Osteocyte (in vitro differentiated cells): Measurements from ENCODE around the gene LY6G5C. TPM values are rescaled to one million over a fixed set of nuclear protein-coding genes. Genes with fewer than 3 reads are reported as not detected.

ENCODE experiments used
- DNase-seq: peaks from one replicate; pipeline ENCODE4 v3.0.0; 2021; ENCODE audit warnings: mixed read lengths; ENCODE audit not compliant: unreplicated experiment; ENCODE audit errors: extremely low spot score
- H3K27ac Mint-ChIP-seq: one replicate; pipeline ENCODE4 v1.8.0; 2021; ENCODE audit warnings: mild to moderate bottlenecking, mixed read lengths; ENCODE audit not compliant: unreplicated experiment
- H3K27me3 Mint-ChIP-seq: one replicate; pipeline ENCODE4 v1.8.0; 2021; ENCODE audit warnings: mixed read lengths; ENCODE audit not compliant: unreplicated experiment
- H3K36me3 Mint-ChIP-seq: one replicate; pipeline ENCODE4 v1.8.0; 2021; ENCODE audit warnings: mixed read lengths; ENCODE audit not compliant: unreplicated experiment
- H3K4me1 Mint-ChIP-seq: one replicate; pipeline ENCODE4 v1.8.0; 2021; ENCODE audit warnings: mixed read lengths; ENCODE audit not compliant: unreplicated experiment
- H3K4me3 Mint-ChIP-seq: one replicate; pipeline ENCODE4 v1.8.0; 2021; ENCODE audit warnings: mild to moderate bottlenecking, moderate library complexity, mixed read lengths; ENCODE audit not compliant: unreplicated experiment
- H3K9me3 Mint-ChIP-seq: one replicate; pipeline ENCODE4 v1.8.0; 2021; ENCODE audit warnings: mixed read lengths; ENCODE audit not compliant: unreplicated experiment
- CTCF ChIP-seq: fragments of 200-600 bp; sonication (generic); IDR thresholded peaks from 2 replicates; pipeline ENCODE4 v1.5.0; 2021; ENCODE audit warnings: antibody characterized with exemption, mild to moderate bottlenecking, moderate library complexity
- total RNA-seq: library from RNA; stranded (reverse); gene quantifications from 2 replicates; pipeline ENCODE4 v1.2.1, GENCODE V29; 2021

LY6G5C gene
- total RNA-seq, 1 donor from 2014 or later: 3.9 TPM

GRCh38 chr6:31708224-31708623 lies 27.4 kb upstream of the LY6G5C start:
- Mint-ChIP-seq H3K4me1 (peaks cover 5% of the 10 kb centered on the region), H3K27me3 (peaks cover 4% of the 10 kb centered on the region)

GRCh38 chr6:31707701-31708100 lies 26.8 kb upstream of the LY6G5C start:
- Mint-ChIP-seq H3K27me3 (peaks cover 4% of the 10 kb centered on the region), H3K27ac (no peak overlapping the region), H3K9me3 (no peaks in the 10 kb centered on the region), H3K36me3 (no peaks in the 10 kb centered on the region), H3K4me3 (no peak overlapping the region), H3K4me1 (peaks cover 5% of the 10 kb centered on the region)
- DNase-seq: no peak
- no peak for TF ChIP-seq CTCF

More at GRCh38 chr6:31708224-31708623, 27.4 kb upstream of the LY6G5C start:
- TF ChIP-seq CTCF: no peak
- no peak for DNase-seq
- Mint-ChIP-seq H3K9me3 (no peaks in the 10 kb centered on the region), H3K27ac (no peak overlapping the region), H3K36me3 (no peaks in the 10 kb centered on the region), H3K4me3 (no peak overlapping the region)

GRCh38 chr6:31706599-31706998 lies 25.7 kb upstream of the LY6G5C start, which contains the start of gene LY6G6F:
TSS of gene LY6G6F (plus strand) at chr6:31706866. CDS start at chr6:31706907, 41 bp downstream.
- TF ChIP-seq CTCF: no peak
- no peak within 1 kb of the TSS for H3K27ac Mint-ChIP-seq
- H3K4me1 Mint-ChIP-seq: peaks cover 11% of the 10 kb centered on the region
- H3K9me3 Mint-ChIP-seq: no peaks in the 10 kb centered on the region
- no peaks in the 10 kb centered on the region for H3K27me3 Mint-ChIP-seq
- no peak for DNase-seq
- H3K4me3 Mint-ChIP-seq: no peak within 1 kb of the TSS
- no peaks in the 10 kb centered on the region for H3K36me3 Mint-ChIP-seq

- H3K27me3 Mint-ChIP-seq: no peaks in the 10 kb centered on the region
- H3K4me3 Mint-ChIP-seq: no peak overlapping the region
- DNase-seq: no peak
- no peak overlapping the region for H3K27ac Mint-ChIP-seq
- no peaks in the 10 kb centered on the region for H3K9me3 Mint-ChIP-seq
- peaks cover 18% of the 10 kb centered on the region for H3K4me1 Mint-ChIP-seq
- H3K36me3 Mint-ChIP-seq: peaks cover 2% of the 10 kb centered on the region
- TF ChIP-seq CTCF: no peak
Measured at GRCh38 chr6:31705931-31706330, 25.1 kb upstream of the LY6G5C start.

- no peaks in the 10 kb centered on the region for H3K27me3 Mint-ChIP-seq
- H3K36me3 Mint-ChIP-seq: peaks cover 2% of the 10 kb centered on the region
Measured at GRCh38 chr6:31702819-31703716, 22.2 kb upstream of the LY6G5C start, which contains the start of gene ABHD16A. TSS of gene ABHD16A (minus strand) at chr6:31703324. CDS start at chr6:31703281, 43 bp downstream.

More at GRCh38 chr6:31702819-31703716, 22.2 kb upstream of the LY6G5C start, which contains the start of gene ABHD16A:
- no peaks in the 10 kb centered on the region for H3K9me3 Mint-ChIP-seq
- no peak for TF ChIP-seq CTCF
- H3K4me1 Mint-ChIP-seq: peaks cover 23% of the 10 kb centered on the region
- DNase-seq: peak; percentile 99
- H3K4me3 Mint-ChIP-seq: peak within 1 kb of the TSS; percentile 99
- peak within 1 kb of the TSS; percentile 98 for H3K27ac Mint-ChIP-seq
